ENCODE data around the gene PATJ. TPM values are rescaled to one million over a fixed set of nuclear protein-coding genes. Genes with fewer than 3 reads are reported as not detected.

PATJ gene
- total and polyA plus RNA-seq, 2 donors (not counting 3 experiments of a cell fraction or from before 2014, with no cell fraction given), result 1.1 to 3.0 TPM

DNA sequence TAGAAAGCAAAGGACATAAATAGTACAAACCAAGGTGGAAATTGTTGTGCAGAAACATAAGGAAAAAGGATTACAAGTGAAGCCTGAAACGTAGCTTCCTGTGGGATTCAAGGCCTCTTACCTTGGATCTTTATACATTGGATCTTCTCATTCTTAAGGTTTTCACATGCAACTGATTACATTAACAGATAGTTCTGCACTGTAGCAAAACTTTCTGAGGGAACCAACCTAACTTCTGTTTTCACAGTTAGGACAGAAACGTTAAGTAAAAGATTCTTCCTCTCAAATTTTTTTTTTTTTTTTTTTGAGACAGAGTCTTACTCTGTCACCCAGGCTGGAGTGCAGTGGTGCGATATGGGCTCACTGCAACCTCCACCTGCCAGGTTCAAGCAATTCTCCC lies 9.6 kb upstream of the PATJ start:
- Histone ChIP-seq H4K20me1 (replicated peaks; ENCODE audit: control insufficient read depth, extremely low read depth, insufficient read depth, low read length) (no peaks in the 10 kb centered on the region), H2AFZ (ENCODE audit: low read depth, low read length) (no peak overlapping the region), H3K9me1 (replicated peaks; ENCODE audit: control insufficient read depth, extremely low read depth, insufficient read depth, low read length) (no peaks in the 10 kb centered on the region), H3K79me2 (ENCODE audit: control insufficient read depth, insufficient read depth, low read length) (no peaks in the 10 kb centered on the region), H3K36me3 (ENCODE audit: control insufficient read depth in 2 of 2, extremely low read depth in 1 of 2, insufficient read depth in 2 of 2, low read length in 2 of 2) (no peaks in the 10 kb centered on the region), H3K4me2 (ENCODE audit: insufficient read depth, low read length) (no peak overlapping the region), H3K4me3 (replicated peaks in 1 of 3; ENCODE audit: insufficient read depth in 1 of 3, low read depth in 1 of 3, low read length in 3 of 3) (no peak overlapping the region), H3K9ac (replicated peaks; ENCODE audit: extremely low read depth, insufficient read depth, low read length) (no peak overlapping the region), H3K4me1 (ENCODE audit: control insufficient read depth, extremely low read depth, insufficient read depth, low read length) (no peaks in the 10 kb centered on the region), H3K9me3 (replicated peaks; ENCODE audit: control insufficient read depth, insufficient read depth, low read length) (no peaks in the 10 kb centered on the region), H3K27ac (ENCODE audit: insufficient read depth, low read depth, low read length) (no peak overlapping the region), H3K27me3 (ENCODE audit: control insufficient read depth in 2 of 2, insufficient read depth in 2 of 2, low read length in 2 of 2) (no peaks in the 10 kb centered on the region)
- TF ChIP-seq EZH2 (IDR thresholded peaks at IDR 0.05; ENCODE audit: borderline replicate concordance, low read depth, low read length, severe bottlenecking) (no peak), POLR2A (IDR thresholded peaks at IDR 0.05; ENCODE audit: low read depth, low read length) (no peak)
- TF ChIP-seq, protein P1, sequence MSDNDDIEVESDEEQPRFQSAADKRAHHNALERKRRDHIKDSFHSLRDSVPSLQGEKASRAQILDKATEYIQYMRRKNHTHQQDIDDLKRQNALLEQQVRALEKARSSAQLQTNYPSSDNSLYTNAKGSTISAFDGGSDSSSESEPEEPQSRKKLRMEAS (IDR thresholded peaks at IDR 0.05; ENCODE audit: insufficient read depth, insufficient read length), result no peak
- ChIA-PET CTCF (interaction anchor here (1.0 kb wide), 1 partner anchor 81 kb away, joined by 3 read pairs; no protein-coding TSS in a partner anchor), POLR2A (interaction anchor here (0.7 kb wide), 2 partner anchors 12 to 38 kb away, joined by 3 to 4 read pairs; no protein-coding TSS in a partner anchor)
- dilution Hi-C loops (cut with MboI; ENCODE audit: extremely low pct_ligation_motif_present, low sequenced_read_pairs) (no loop called here), intact Hi-C loops (cut with micrococcal nuclease) (loop anchor here (1.0 kb wide), 1 partner anchor 38 kb away; no protein-coding TSS in a partner anchor)
- no peak for FAIRE-seq
- DNase-seq (ENCODE audit: low read depth, low spot score), result no peak
- BruUV-seq (replicated peaks), result no TSS peak

DNA sequence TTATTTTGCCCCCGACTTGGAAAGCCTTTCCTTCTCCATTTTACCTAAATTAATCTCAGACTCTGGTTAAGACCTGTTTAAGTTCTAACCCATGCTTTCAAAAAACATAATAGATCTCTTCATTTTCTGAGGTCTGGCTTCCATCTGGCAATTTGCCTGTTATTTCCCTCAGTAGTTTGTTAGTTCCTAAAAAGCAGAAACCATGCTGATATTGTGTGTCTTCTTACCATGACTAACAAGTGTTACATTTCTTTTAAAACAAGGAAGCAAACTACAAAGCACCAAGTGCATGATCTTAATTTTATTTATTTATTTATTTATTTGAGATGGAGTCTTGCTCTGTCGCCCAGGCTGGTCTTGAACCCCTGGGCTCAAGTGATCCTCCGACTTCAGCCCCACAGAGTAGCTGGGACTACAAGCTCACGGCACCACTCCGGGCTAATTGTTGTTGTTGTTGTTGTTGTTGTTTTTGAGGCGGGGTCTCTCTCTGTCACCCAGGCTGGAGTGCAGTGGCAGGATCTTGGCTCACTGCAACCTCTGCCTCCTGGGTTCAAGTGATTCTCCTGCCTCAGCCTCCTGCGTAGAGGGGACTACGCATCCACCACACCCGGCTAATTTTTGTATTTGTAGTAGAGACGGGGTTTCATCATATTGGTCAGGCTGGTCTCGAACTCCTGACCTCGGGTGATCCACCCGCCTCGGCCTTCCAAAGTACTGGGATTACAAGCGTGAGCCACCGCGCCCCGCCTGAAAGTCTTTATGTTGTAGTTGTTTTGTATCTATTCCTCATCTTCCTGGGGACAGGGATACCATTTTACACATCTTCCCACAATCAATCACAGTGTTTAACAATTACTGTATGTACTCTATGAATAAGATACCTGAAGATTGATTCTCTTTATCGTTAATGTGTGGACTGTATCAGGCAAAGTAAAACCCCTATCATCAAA lies 1.3 kb upstream of the PATJ start:
- DNase-seq (ENCODE audit: low read depth, low spot score) (no peak), FAIRE-seq (peak; percentile 28)
- Histone ChIP-seq H4K20me1 (replicated peaks; ENCODE audit: control insufficient read depth, extremely low read depth, insufficient read depth, low read length) (no peaks in the 10 kb centered on the region), H3K9ac (replicated peaks; ENCODE audit: extremely low read depth, insufficient read depth, low read length) (no peak overlapping the region), H3K27ac (ENCODE audit: insufficient read depth, low read depth, low read length) (no peak overlapping the region), H3K36me3 (ENCODE audit: control insufficient read depth in 2 of 2, extremely low read depth in 1 of 2, insufficient read depth in 2 of 2, low read length in 2 of 2) (no peaks in the 10 kb centered on the region), H3K9me3 (replicated peaks; ENCODE audit: control insufficient read depth, insufficient read depth, low read length) (no peaks in the 10 kb centered on the region), H3K4me2 (ENCODE audit: insufficient read depth, low read length) (no peak overlapping the region), H3K9me1 (replicated peaks; ENCODE audit: control insufficient read depth, extremely low read depth, insufficient read depth, low read length) (no peaks in the 10 kb centered on the region), H3K4me3 (replicated peaks in 1 of 3; ENCODE audit: insufficient read depth in 1 of 3, low read depth in 1 of 3, low read length in 3 of 3) (no peak overlapping the region), H2AFZ (ENCODE audit: low read depth, low read length) (no peak overlapping the region), H3K4me1 (ENCODE audit: control insufficient read depth, extremely low read depth, insufficient read depth, low read length) (no peaks in the 10 kb centered on the region), H3K79me2 (ENCODE audit: control insufficient read depth, insufficient read depth, low read length) (no peaks in the 10 kb centered on the region), H3K27me3 (ENCODE audit: control insufficient read depth in 2 of 2, insufficient read depth in 2 of 2, low read length in 2 of 2) (no peaks in the 10 kb centered on the region)
- no peak for TF ChIP-seq FOS (IDR thresholded peaks at IDR 0.05; ENCODE audit: borderline replicate concordance, insufficient read depth, low read length)
- intact Hi-C loops (cut with micrococcal nuclease), result loop anchor here (5.0 kb wide), 1 partner anchor 101 kb away; no protein-coding TSS in a partner anchor
- no TSS peak for BruUV-seq (replicated peaks)
- CTCF ChIA-PET, result no interaction called here
- POLR2A ChIA-PET, result no interaction called here
- dilution Hi-C loops (cut with MboI; ENCODE audit: extremely low pct_ligation_motif_present, low sequenced_read_pairs), result no loop called here

Measured in endothelial cell of umbilical vein (primary cell).